GM12874 (cell line): ENCODE results near the gene FBXO10.

ENCODE experiments used
- TF ChIP-seq, protein P1 (sequence below): IDR thresholded peaks from 2 replicates; pipeline ENCODE4 v1.5.1; 2011; ENCODE audit warnings: low read depth, mild to moderate bottlenecking, control low read depth, low read length, moderate library complexity; ENCODE audit not compliant: insufficient read depth

The FBXO10 gene

GRCh38 chr9:37559855-37560592 lies 16.2 kb downstream of the FBXO10 start:
- TF ChIP-seq, protein P1, sequence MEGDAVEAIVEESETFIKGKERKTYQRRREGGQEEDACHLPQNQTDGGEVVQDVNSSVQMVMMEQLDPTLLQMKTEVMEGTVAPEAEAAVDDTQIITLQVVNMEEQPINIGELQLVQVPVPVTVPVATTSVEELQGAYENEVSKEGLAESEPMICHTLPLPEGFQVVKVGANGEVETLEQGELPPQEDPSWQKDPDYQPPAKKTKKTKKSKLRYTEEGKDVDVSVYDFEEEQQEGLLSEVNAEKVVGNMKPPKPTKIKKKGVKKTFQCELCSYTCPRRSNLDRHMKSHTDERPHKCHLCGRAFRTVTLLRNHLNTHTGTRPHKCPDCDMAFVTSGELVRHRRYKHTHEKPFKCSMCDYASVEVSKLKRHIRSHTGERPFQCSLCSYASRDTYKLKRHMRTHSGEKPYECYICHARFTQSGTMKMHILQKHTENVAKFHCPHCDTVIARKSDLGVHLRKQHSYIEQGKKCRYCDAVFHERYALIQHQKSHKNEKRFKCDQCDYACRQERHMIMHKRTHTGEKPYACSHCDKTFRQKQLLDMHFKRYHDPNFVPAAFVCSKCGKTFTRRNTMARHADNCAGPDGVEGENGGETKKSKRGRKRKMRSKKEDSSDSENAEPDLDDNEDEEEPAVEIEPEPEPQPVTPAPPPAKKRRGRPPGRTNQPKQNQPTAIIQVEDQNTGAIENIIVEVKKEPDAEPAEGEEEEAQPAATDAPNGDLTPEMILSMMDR = no peak

- TF ChIP-seq, protein P1 = no peak
These were observed 17.1 kb downstream of the FBXO10 start for GRCh38 chr9:37559125-37559524.

- TF ChIP-seq, protein P1 = no peak
These were observed 20.4 kb downstream of the FBXO10 start for GRCh38 chr9:37555786-37556185.

- TF ChIP-seq, protein P1 = no peak
These were observed 21.9 kb downstream of the FBXO10 start for GRCh38 chr9:37554318-37554717.

DNA sequence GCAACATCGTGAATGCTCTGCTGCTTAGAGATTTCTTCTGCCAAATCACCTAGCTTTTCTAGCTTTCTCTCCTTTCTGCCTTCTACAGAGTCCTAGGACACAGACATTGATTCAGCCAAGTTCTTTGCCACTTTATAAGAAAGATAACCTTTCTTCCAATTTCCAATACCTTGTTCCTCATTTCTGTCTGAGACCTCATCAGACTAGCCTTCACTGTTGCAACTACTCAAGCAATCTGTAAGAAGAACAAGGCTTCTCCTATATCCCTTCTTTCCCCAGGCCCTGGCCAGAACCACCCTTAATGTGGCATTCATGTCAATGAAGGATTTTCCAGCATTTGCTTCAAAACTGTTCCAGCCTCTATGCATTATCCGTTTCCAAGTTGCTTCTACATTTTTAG lies 24.3 kb downstream of the FBXO10 start:
- TF ChIP-seq, protein P1 = no peak

GRCh38 chr9:37551468-37551867 lies 24.7 kb downstream of the FBXO10 start:
- TF ChIP-seq, protein P1 = no peak

- TF ChIP-seq, protein P1 = no peak
These were observed 25.4 kb downstream of the FBXO10 start for GRCh38 chr9:37550781-37551180.
